Retinal pigment epithelial cell (primary cell): ENCODE results near the gene ROBO1.

ENCODE experiments used
- DNase-seq: peaks from one replicate; pipeline ENCODE4 v3.0.0-alpha.2; 2010; ENCODE audit warnings: low read depth
- H3K4me3 ChIP-seq: 2 replicates; pipeline ENCODE4 v1.5.1; 2011; ENCODE audit warnings: mild to moderate bottlenecking, low read length, control low read depth, moderate library complexity
- CTCF ChIP-seq: conservative IDR thresholded peaks from 2 replicates; pipeline ENCODE4 v1.5.1; 2011; ENCODE audit warnings: low read depth, low read length, control low read depth, inconsistent platforms

The ROBO1 gene

DNA sequence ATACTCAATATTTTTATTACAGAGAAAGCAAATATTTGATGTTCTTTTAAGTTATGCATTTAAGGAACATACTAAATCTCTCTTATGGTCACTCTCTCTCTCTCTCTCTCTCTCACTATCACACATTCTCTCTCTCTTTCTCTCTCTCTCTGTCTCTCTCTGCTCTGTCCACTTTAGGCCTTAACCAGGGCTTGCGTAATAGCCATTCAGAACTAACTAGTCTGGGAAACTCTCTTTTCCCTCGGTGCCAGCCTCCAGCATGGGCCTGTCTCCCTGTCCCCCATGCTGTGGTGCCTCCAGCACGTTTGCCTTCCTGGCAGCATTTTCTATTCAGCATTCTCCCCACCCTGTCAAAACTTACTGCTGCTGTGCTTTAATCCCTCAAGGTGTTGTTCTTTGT, 389.7 kb downstream of the ROBO1 start:
- no peak overlapping the region for H3K4me3 ChIP-seq
- no peak for TF ChIP-seq CTCF
- no peak for DNase-seq

DNA sequence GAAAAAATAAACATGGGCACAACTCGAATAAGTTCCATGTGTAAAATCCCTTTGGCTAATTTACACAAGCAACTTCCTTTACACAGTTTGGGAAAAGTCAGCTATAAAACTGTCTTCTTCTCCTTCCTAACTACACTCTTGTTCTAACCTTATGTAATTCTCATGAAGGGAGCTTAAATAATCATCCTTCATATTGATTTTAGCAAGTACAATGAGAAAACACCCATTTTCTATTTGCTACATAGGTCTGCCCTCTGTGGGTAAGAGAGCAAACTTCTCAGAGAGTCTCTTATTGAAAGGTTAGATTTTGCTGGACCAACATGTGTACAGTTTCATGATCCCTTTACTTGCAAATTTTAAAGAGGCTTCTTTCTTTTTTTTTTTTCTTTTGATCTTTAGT, 398.5 kb downstream of the ROBO1 start:
- TF ChIP-seq CTCF = peak; percentile 46
- no peak overlapping the region for H3K4me3 ChIP-seq
- no peak for DNase-seq

DNA sequence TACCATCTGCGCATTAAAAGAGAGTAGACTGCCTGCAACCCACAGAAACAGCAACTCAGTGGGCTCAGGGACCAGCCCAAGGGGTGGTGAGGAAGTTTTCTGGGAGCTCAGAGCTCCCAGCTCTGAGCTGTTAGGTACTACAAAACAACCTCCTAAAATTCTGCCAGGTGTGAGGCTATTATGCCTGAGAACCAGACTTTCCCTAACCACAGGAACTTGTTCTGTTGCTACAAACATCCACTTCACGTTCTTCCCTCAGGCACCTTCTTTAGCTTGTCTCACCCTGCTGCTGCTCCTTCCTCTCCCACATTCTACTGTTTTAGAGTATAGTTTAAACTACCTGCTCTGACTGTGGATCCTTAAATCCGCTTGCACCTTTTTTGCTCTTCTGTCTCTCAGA, 399.4 kb downstream of the ROBO1 start:
- TF ChIP-seq CTCF = no peak
- no peak overlapping the region for H3K4me3 ChIP-seq
- no peak for DNase-seq

DNA sequence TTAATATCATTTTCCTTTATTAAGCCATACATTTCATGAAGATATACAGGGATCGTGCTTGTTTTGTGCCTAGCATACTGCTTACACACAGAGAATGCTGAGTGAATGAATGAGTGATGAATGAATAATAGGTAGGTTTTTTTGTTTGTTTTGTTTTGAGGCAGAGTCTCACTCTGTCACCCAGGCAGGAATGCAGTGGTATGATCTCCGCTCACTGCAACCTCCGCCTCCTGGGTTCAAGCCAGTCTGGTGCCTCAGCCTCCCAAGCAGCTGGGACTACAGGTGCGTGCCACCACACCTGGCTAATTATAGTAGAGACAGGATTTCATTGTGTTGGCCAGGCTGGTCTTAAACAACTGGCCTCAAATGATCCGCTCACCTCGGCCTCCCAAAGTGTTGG, 400.0 kb downstream of the ROBO1 start:
- no peak overlapping the region for H3K4me3 ChIP-seq
- TF ChIP-seq CTCF = no peak
- no peak for DNase-seq

DNA sequence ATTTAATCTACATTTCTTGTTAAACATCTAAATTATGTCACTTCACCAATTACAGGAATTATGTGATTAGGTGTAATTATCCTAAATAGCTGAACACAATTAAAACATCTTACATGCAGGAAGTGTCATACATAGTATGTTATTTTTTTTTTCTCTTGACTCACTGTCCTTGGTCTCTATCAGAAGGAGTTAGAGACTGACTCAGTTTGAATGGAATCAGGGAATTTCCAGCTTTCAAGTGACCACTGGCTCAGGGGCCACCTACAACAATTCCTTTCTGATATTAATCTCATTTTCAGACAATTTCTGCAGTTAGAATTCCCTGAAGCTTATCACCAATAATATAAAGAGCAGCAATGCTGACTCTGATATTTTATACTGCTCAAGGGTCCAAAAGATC, 400.7 kb downstream of the ROBO1 start:
- DNase-seq = no peak
- no peak overlapping the region for H3K4me3 ChIP-seq
- TF ChIP-seq CTCF = no peak

DNA sequence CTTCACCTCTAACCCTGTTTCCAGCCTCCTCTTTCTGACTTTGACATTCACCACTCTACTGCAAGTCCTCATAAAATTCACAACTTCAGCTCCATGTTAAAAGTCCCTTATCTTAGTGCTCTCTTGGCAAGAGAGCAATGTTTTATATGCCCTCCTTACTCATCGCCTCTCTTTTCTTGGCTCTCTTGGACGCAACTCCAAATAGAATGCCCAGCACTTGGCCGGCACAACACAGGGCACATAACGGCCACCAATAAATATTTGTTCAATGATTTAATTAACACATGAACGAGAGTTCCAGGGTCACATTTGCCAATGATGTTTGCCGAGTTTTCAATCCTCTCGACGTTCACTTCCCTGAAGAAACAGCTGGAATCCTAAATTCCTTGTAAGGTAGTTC, 401.4 kb downstream of the ROBO1 start:
- no peak overlapping the region for H3K4me3 ChIP-seq
- TF ChIP-seq CTCF = no peak
- DNase-seq = no peak

DNA sequence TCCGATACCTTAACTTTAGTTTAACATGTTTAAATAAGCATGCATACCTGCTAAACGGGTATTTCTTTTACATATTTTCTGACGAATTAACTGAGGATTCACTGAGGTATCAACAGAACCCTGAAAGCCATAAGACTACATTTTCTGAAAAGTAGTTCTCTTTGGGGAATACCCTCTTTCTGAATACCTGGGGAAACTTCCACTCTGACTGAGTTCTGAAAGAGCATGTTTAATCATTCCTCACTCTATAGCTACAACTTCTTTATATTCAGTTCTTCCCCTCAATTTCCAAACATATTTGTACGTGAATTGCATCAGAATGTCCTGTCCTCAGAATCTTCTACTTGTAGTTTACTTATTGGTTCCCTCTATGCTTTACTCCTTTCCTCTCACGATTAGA, 403.0 kb downstream of the ROBO1 start:
- no peak for TF ChIP-seq CTCF
- no peak for DNase-seq
- no peak overlapping the region for H3K4me3 ChIP-seq
